ENCODE results near the gene TM4SF4. TPM values are rescaled to one million over a fixed set of nuclear protein-coding genes. Genes with fewer than 3 reads are reported as not detected.

TM4SF4 gene
- total RNA-seq, 1 experiment from 2014 or later, result not detected

GRCh38 chr3:149479621-149480325 is 5.3 kb downstream of the TM4SF4 start:
- Histone ChIP-seq H3K9me2 (ENCODE audit: insufficient read depth) (no peaks in the 10 kb centered on the region), H3K4me3 (no peak overlapping the region), H3K27me3 (ENCODE audit: insufficient read depth, low read depth) (no peaks in the 10 kb centered on the region), H3K4me1 (replicated peaks; ENCODE audit: insufficient read depth) (peaks cover 22% of the 10 kb centered on the region), H3K36me3 (ENCODE audit: low read depth) (no peaks in the 10 kb centered on the region), H3F3A (ENCODE audit: insufficient read depth, low read depth) (peaks cover 10% of the 10 kb centered on the region; the same call in 1 of the 2 replicates), H3K79me2 (ENCODE audit: low read depth) (no peaks in the 10 kb centered on the region), H4K20me1 (ENCODE audit: insufficient read depth) (no peaks in the 10 kb centered on the region), H3K27ac (peak overlapping the region; percentile 46), H2AFZ (peak overlapping the region; percentile 55; the same call in 1 of the 2 replicates), H3K4me2 (0 out of 2 replicates have a peak overlapping the region, but pooled peaks have one; percentile 10), H3K9me3 (ENCODE audit: insufficient read depth, low read depth) (no peaks in the 10 kb centered on the region)
- ChIA-PET CTCF (interaction anchor here (0.6 to 0.9 kb wide), 4 partner anchors 31 to 127 kb away, joined by 3 read pairs; no protein-coding TSS in a partner anchor), POLR2A (ENCODE audit: unreplicated experiment) (no interaction called here)
- intact Hi-C loops (cut with micrococcal nuclease; ENCODE audit: unreplicated experiment), result loop anchor here (1.0 kb wide), 7 partner anchors 86 to 359 kb away; partner anchors contain the start of gene TM4SF1
- BruUV-seq (replicated peaks), result no TSS peak
- no peak for DNase-seq
- TF ChIP-seq, protein P1, sequence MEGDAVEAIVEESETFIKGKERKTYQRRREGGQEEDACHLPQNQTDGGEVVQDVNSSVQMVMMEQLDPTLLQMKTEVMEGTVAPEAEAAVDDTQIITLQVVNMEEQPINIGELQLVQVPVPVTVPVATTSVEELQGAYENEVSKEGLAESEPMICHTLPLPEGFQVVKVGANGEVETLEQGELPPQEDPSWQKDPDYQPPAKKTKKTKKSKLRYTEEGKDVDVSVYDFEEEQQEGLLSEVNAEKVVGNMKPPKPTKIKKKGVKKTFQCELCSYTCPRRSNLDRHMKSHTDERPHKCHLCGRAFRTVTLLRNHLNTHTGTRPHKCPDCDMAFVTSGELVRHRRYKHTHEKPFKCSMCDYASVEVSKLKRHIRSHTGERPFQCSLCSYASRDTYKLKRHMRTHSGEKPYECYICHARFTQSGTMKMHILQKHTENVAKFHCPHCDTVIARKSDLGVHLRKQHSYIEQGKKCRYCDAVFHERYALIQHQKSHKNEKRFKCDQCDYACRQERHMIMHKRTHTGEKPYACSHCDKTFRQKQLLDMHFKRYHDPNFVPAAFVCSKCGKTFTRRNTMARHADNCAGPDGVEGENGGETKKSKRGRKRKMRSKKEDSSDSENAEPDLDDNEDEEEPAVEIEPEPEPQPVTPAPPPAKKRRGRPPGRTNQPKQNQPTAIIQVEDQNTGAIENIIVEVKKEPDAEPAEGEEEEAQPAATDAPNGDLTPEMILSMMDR (conservative IDR thresholded peaks at IDR 0.05), result no peak
- TF ChIP-seq EZH2 (IDR thresholded peaks at IDR 0.05; ENCODE audit: low read depth), result no peak

DNA sequence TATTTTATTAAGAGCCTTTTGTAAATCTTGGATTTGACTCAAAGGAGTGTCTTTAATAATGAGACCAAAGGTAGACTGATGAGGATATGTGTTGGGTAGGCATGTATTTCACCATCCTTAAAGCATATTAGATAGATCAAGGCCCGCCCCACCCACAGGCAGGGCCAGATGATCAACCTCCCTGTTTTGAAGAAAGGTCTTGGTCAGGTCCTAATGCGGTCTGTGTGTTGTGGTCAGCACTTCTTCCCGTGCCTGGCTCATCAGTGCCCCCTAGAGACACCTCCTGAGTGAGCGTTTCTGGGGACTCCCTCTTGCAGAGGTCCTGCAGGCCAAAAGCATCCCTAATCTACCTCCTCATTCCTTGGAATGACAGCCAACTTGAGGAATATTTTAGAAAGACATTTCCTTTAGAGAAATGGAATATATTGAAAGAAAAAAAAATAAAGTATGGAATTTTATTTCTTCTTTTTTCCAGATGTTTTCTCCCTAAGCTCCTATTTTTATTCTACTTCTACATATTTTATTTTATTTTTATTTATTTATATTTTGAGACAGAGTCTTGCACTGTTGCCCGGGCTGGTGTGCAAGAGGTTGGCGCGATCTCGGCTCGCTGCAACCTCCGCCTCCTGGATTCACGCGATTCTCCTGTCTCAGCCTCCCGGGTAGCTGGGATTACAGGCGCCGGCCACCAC is 6.0 kb downstream of the TM4SF4 start:
- intact Hi-C loops (cut with micrococcal nuclease; ENCODE audit: unreplicated experiment), result loop anchor here (1.0 kb wide), 7 partner anchors 87 to 360 kb away; partner anchors contain the start of gene TM4SF1
- ChIA-PET POLR2A (ENCODE audit: unreplicated experiment) (interaction anchor here (0.7 kb wide), 1 partner anchor 93 kb away, joined by 4 read pairs; no protein-coding TSS in a partner anchor), CTCF (interaction anchor here (0.7 to 0.9 kb wide), 4 partner anchors 79 to 525 kb away, joined by 3 read pairs; no protein-coding TSS in a partner anchor)
- no peak overlapping the region for H3K4me2 ChIP-seq
- H3F3A ChIP-seq (ENCODE audit: insufficient read depth, low read depth), result 0 out of 2 replicates have a peak, but pooled peaks cover 9% of the 10 kb centered on the region
- no peaks in the 10 kb centered on the region for H3K36me3 ChIP-seq (ENCODE audit: low read depth)
- H3K27ac ChIP-seq, result peak overlapping the region; percentile 46
- no peaks in the 10 kb centered on the region for H3K79me2 ChIP-seq (ENCODE audit: low read depth)
- no peaks in the 10 kb centered on the region for H3K27me3 ChIP-seq (ENCODE audit: insufficient read depth, low read depth)
- TF ChIP-seq, protein P1 (conservative IDR thresholded peaks at IDR 0.05), result peak; percentile 87
- TF ChIP-seq EZH2 (IDR thresholded peaks at IDR 0.05; ENCODE audit: low read depth), result no peak
- H3K9me3 ChIP-seq (ENCODE audit: insufficient read depth, low read depth), result no peaks in the 10 kb centered on the region
- H2AFZ ChIP-seq, result 0 out of 2 replicates have a peak overlapping the region, but pooled peaks have one; percentile 55
- H3K9me2 ChIP-seq (ENCODE audit: insufficient read depth), result no peaks in the 10 kb centered on the region
- peaks cover 19% of the 10 kb centered on the region for H3K4me1 ChIP-seq (replicated peaks; ENCODE audit: insufficient read depth)
- DNase-seq, result peak; percentile 81 to 89
- no TSS peak for BruUV-seq (replicated peaks)
- no peak overlapping the region for H3K4me3 ChIP-seq
- H4K20me1 ChIP-seq (ENCODE audit: insufficient read depth), result no peaks in the 10 kb centered on the region

GRCh38 chr3:149481056-149481455 is 6.6 kb downstream of the TM4SF4 start:
- no peaks in the 10 kb centered on the region for H3K9me2 ChIP-seq (ENCODE audit: insufficient read depth)
- no peak overlapping the region for H2AFZ ChIP-seq
- H3K36me3 ChIP-seq (ENCODE audit: low read depth), result no peaks in the 10 kb centered on the region
- H4K20me1 ChIP-seq (ENCODE audit: insufficient read depth), result no peaks in the 10 kb centered on the region
- DNase-seq, result no peak
- no peaks in the 10 kb centered on the region for H3K9me3 ChIP-seq (ENCODE audit: insufficient read depth, low read depth)
- H3K4me1 ChIP-seq (replicated peaks; ENCODE audit: insufficient read depth), result peaks cover 19% of the 10 kb centered on the region
- BruUV-seq (replicated peaks), result no TSS peak
- POLR2A ChIA-PET (ENCODE audit: unreplicated experiment), result interaction anchor here (0.5 to 0.7 kb wide), 2 partner anchors 94 to 108 kb away, joined by 4 read pairs; no protein-coding TSS in a partner anchor
- TF ChIP-seq EZH2 (IDR thresholded peaks at IDR 0.05; ENCODE audit: low read depth), result no peak
- TF ChIP-seq, protein P1 (conservative IDR thresholded peaks at IDR 0.05), result no peak
- H3K27me3 ChIP-seq (ENCODE audit: insufficient read depth, low read depth), result no peaks in the 10 kb centered on the region
- intact Hi-C loops (cut with micrococcal nuclease; ENCODE audit: unreplicated experiment), result no loop called here
- no peaks in the 10 kb centered on the region for H3K79me2 ChIP-seq (ENCODE audit: low read depth)
- CTCF ChIA-PET, result interaction anchor here (0.7 kb wide), 1 partner anchor 525 kb away, joined by 3 read pairs; no protein-coding TSS in a partner anchor
- H3F3A ChIP-seq (ENCODE audit: insufficient read depth, low read depth), result 0 out of 2 replicates have a peak, but pooled peaks cover 9% of the 10 kb centered on the region
- no peak overlapping the region for H3K27ac ChIP-seq
- no peak overlapping the region for H3K4me3 ChIP-seq
- no peak overlapping the region for H3K4me2 ChIP-seq

All from PC-9 (cell line).